Stimulated activated naive B cell treated with anti-CD40 and anti-IgM and Interleukin-4, amounts not matched to agents 10 μg/mL and 1 μg/mL and 100 μg/mL, for 72 hours (primary cell): ENCODE measurements around the gene FRY.
A peak's percentile ranks its signal among the peaks of the same experiment; 100 is the strongest.

ENCODE experiments used
- ATAC-seq, 2 donors: fragments of 150-1000 bp; cut with Tn5 transposase; replicated peaks; 2 replicates each; pipeline ENCODE4 v1.10.0; 2021; ENCODE audit warnings: moderate library complexity in 1 of 2
- DNase-seq: peaks from one replicate; pipeline ENCODE4 v3.0.0; 2021
- H3K27ac Mint-ChIP-seq: one replicate; pipeline ENCODE4 v1.8.0; 2022; ENCODE audit warnings: mild to moderate bottlenecking, mixed read lengths
- H3K27me3 Mint-ChIP-seq, 2 donors: one replicate each; pipeline ENCODE4 v1.8.0; 2022; ENCODE audit warnings: mixed read lengths in 2 of 2
- H3K36me3 Mint-ChIP-seq, 2 donors: one replicate each; pipeline ENCODE4 v1.8.0; 2022; ENCODE audit warnings: mixed read lengths in 2 of 2, mild to moderate bottlenecking in 1 of 2
- H3K4me1 Mint-ChIP-seq, 2 donors: one replicate each; pipeline ENCODE4 v1.8.0; 2022; ENCODE audit warnings: mixed read lengths in 2 of 2, mild to moderate bottlenecking in 1 of 2
- H3K4me3 Mint-ChIP-seq, 2 donors: one replicate each; pipeline ENCODE4 v1.8.0; 2022; ENCODE audit warnings: mild to moderate bottlenecking in 2 of 2, mixed read lengths in 2 of 2, moderate library complexity in 1 of 2
- H3K9me3 Mint-ChIP-seq, 2 donors: one replicate each; pipeline ENCODE4 v1.8.0; 2022; ENCODE audit warnings: mixed read lengths in 2 of 2, mild to moderate bottlenecking in 1 of 2

The FRY gene

DNA sequence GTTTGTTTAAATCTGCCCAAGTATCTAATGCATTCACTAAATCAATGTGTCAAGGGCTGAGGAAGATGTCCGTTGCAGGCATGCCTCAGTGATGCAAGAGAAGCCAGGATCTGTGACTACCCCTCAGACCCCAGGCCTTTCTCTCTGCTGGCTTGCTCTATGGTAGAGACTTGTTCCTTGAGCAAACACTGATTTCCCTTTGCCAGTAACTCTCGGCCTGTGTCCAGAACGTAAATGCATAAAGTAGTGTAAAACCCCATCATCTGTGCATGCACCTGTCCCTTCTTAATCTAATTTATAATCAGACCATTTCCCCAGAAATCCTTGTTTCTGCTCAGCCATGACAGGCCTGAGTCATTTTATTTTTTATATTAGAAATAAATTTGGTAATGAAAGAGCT, 28.7 kb upstream of the FRY start:
- no peaks in the 10 kb centered on the region for H3K36me3 Mint-ChIP-seq
- no peak overlapping the region for H3K4me3 Mint-ChIP-seq
- H3K27me3 Mint-ChIP-seq = no peaks in the 10 kb centered on the region
- DNase-seq = no peak
- H3K9me3 Mint-ChIP-seq = no peaks in the 10 kb centered on the region
- no peak for ATAC-seq
- no peaks in the 10 kb centered on the region for H3K4me1 Mint-ChIP-seq
- no peak overlapping the region for H3K27ac Mint-ChIP-seq

DNA sequence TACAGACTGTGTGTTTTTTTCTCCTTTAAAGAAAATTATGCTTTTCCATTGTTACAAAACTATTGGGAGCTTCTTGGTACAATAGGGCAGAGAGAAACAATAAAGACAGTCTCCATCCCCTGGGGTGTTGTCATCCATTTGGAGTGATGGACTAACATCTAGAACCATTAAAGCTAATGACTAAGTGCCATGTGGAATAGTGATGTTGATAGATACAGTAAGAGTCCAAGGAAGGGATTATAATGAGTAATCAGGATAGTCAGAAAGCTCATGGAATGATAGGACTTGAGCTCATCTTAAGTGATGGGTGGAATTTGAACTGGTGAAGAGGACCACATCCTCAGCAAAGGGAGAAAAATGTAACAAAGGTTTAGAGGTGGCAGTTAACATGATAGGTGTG, 24.1 kb upstream of the FRY start:
- H3K27ac Mint-ChIP-seq = no peak overlapping the region
- H3K4me3 Mint-ChIP-seq = no peak overlapping the region
- no peaks in the 10 kb centered on the region for H3K4me1 Mint-ChIP-seq
- DNase-seq (no peak), ATAC-seq (no peak)
- H3K36me3 Mint-ChIP-seq = no peaks in the 10 kb centered on the region
- H3K9me3 Mint-ChIP-seq = no peaks in the 10 kb centered on the region
- H3K27me3 Mint-ChIP-seq = no peaks in the 10 kb centered on the region

DNA sequence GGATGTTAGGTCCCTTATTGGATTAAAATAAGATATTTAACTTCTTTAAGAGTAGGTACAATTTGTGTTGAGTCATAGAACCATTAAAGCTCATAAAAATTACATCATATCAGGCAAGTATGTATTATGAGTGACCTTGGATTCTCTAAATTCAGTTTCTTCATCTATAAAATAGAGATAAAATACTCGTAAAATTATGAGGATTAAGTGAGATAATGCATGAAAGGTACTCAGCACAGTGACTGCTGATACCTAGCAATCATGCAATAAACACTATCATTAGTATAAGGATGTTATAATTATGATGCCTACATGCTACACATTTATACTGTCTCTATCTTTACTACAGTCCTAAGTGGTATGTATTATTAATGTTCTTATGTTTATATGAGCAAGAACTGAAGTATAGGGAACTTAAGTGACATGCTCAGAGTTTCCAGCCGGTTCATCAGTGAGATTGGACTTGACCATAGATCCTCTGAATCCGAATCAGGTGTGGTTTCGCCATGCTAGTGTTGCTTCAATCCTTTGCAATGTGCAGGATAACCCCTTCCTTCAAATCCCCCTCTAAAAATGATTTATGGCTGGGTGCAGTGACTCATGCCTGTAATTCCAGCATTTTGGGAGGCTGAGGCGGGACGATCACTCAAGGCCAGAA, 22.9 kb upstream of the FRY start:
- H3K4me3 Mint-ChIP-seq = no peak overlapping the region
- H3K36me3 Mint-ChIP-seq = no peaks in the 10 kb centered on the region
- H3K27me3 Mint-ChIP-seq = no peaks in the 10 kb centered on the region
- DNase-seq = no peak
- no peak for ATAC-seq
- no peaks in the 10 kb centered on the region for H3K9me3 Mint-ChIP-seq
- no peak overlapping the region for H3K27ac Mint-ChIP-seq
- no peaks in the 10 kb centered on the region for H3K4me1 Mint-ChIP-seq

DNA sequence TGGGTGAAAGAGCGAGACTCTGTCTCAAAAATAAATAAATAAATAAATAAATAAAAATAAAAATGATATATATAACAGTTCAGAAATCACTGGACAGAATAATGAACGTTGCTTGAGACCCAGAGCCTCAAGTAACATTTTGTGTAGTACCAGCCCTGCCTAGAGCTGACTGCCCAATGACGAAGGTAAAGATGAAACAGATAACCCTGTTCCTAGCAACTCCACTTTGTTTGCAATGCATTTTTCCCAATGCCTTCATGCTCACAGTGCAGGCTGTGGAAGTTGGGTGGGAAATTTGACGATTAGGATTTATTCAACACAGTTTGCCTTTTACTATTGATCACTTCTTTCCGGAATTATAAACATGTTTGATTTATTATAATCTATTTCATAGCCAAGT, 22.2 kb upstream of the FRY start:
- ATAC-seq = no peak
- no peaks in the 10 kb centered on the region for H3K4me1 Mint-ChIP-seq
- H3K4me3 Mint-ChIP-seq = no peak overlapping the region
- H3K9me3 Mint-ChIP-seq = no peaks in the 10 kb centered on the region
- no peak overlapping the region for H3K27ac Mint-ChIP-seq
- no peaks in the 10 kb centered on the region for H3K27me3 Mint-ChIP-seq
- no peak for DNase-seq
- H3K36me3 Mint-ChIP-seq = no peaks in the 10 kb centered on the region

DNA sequence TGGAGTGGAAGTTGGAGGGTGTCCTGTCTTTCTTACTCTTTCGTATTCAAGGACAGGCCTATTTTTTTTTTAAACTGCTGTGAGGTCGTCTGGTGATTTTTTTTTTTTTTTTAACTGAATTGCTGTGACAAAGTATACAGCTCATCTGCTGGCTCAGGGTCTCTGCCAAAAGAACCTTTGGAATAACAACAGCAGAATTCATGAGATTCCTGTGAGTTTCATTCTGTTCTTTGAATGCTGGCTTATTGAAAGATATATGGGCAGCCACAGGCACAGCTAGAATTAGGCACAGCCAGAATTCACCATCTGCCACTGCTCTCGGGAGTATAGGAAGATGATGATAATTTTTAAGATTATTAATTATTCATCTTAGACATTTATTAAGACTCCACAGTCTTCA, 21.4 kb upstream of the FRY start:
- Mint-ChIP-seq H3K27me3 (no peaks in the 10 kb centered on the region), H3K9me3 (no peaks in the 10 kb centered on the region), H3K36me3 (no peaks in the 10 kb centered on the region), H3K4me1 (no peaks in the 10 kb centered on the region), H3K4me3 (no peak overlapping the region), H3K27ac (no peak overlapping the region)
- ATAC-seq (no peak), DNase-seq (no peak)

DNA sequence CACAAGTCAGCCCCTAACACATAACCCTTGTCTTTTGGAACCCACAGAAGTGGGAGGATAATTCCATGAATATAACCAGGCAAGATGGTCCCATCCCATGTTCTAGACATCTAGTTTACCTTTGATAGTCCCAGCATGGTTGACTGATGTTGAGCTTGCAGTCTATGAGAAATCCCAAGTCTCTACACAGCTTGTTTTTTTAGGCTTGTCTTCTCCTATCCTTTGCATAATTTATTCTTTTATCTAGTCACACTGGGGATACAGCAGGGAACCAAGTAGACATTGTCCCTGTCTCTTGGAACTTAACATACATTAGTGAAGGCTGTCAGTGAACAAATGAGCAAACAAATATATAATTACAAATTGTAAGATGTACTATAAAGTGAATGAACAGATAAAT, 19.6 kb upstream of the FRY start:
- H3K4me3 Mint-ChIP-seq = no peak overlapping the region
- no peak overlapping the region for H3K27ac Mint-ChIP-seq
- no peaks in the 10 kb centered on the region for H3K27me3 Mint-ChIP-seq
- no peaks in the 10 kb centered on the region for H3K36me3 Mint-ChIP-seq
- H3K4me1 Mint-ChIP-seq = no peaks in the 10 kb centered on the region
- no peak for ATAC-seq
- H3K9me3 Mint-ChIP-seq = no peaks in the 10 kb centered on the region
- DNase-seq = no peak

DNA sequence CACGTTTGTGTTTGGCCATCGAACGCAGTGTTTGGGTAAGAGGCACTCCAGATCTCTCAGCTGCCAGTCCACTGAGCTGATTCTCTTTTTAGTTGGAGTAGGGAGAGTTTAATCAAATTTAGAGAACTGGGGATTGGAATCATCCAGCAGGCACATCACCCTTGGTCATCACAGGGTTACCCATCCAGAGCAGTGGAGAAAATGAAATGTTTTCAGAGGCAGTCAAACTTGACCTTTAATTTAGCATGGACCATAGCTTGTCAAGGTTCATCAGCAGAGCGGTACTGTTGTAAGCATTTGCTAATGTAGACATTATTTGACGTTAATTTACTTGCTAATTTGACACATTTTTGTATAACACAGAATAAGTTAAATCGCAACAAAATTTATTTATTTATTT, 18.4 kb upstream of the FRY start:
- ATAC-seq = no peak
- Mint-ChIP-seq H3K4me1 (no peaks in the 10 kb centered on the region), H3K27me3 (no peaks in the 10 kb centered on the region), H3K36me3 (no peaks in the 10 kb centered on the region), H3K4me3 (no peak overlapping the region), H3K27ac (no peak overlapping the region), H3K9me3 (no peaks in the 10 kb centered on the region)
- DNase-seq = no peak

DNA sequence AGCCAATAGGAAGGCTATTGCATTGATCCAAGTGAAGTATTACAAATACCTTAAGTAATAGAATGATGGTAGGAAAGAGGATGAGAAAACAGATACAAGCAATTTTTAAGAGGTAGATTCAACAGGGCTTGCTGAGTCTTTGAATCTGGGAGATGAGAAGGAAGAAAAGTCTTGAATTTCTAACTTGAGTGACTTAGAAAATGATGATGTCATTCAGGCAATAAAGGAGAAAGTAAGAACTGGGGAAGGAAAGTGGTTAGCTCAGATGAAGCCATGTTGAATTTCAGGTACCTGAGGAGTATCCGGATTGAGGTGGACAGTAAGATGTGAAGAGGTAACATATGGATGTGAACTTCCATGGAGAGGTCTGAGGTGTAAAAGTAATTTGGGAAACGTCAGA, 15.5 kb upstream of the FRY start:
- no peak for ATAC-seq
- no peak overlapping the region for H3K27ac Mint-ChIP-seq
- H3K4me1 Mint-ChIP-seq = no peaks in the 10 kb centered on the region
- no peaks in the 10 kb centered on the region for H3K36me3 Mint-ChIP-seq
- no peak for DNase-seq
- H3K9me3 Mint-ChIP-seq = no peaks in the 10 kb centered on the region
- no peak overlapping the region for H3K4me3 Mint-ChIP-seq
- H3K27me3 Mint-ChIP-seq = no peaks in the 10 kb centered on the region

DNA sequence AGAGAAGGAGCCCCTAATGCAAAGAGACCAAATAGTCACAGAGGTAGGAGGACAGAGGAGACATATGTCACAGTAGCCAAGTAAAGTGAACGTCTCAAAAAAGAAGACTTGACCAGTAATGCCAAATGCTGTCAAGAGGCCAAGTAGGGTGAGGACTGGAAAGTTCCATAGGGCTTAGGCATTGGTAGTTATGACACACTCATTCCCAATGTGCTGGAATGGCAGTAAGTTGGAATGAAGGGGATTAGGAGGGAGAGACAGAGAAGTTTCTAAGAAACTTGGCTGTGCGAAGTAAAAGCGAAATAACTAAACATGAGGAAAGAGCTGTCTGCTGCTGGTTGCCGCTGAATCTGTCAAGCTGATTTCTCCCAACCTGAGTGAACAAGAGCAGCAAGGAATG, 14.9 kb upstream of the FRY start:
- Mint-ChIP-seq H3K4me3 (no peak overlapping the region), H3K9me3 (no peaks in the 10 kb centered on the region), H3K4me1 (no peaks in the 10 kb centered on the region), H3K36me3 (no peaks in the 10 kb centered on the region), H3K27me3 (no peaks in the 10 kb centered on the region), H3K27ac (no peak overlapping the region)
- ATAC-seq (no peak), DNase-seq (no peak)

DNA sequence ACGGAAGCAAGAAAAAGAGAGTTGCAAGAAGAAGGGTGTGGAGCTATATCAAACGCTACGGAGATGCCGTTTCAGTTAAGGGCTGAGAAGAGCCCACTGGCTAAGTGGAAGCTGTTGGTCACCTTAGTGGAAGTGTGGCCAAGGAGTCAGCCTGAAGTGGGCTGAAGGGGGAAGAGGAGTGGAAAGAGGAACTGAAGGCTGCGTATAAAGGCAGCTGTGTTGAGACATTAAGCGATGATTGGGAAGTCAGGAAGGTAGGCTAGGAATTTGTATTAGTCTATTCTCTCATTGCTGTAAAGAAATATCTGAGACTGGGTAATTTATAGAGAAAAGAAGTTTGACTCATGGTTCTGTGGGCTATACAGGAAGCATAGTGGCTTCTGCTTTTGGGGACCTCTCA, 14.1 kb upstream of the FRY start:
- no peaks in the 10 kb centered on the region for H3K36me3 Mint-ChIP-seq
- no peak overlapping the region for H3K4me3 Mint-ChIP-seq
- H3K27me3 Mint-ChIP-seq = no peaks in the 10 kb centered on the region
- no peaks in the 10 kb centered on the region for H3K9me3 Mint-ChIP-seq
- ATAC-seq (no peak), DNase-seq (no peak)
- no peak overlapping the region for H3K27ac Mint-ChIP-seq
- H3K4me1 Mint-ChIP-seq = no peaks in the 10 kb centered on the region

DNA sequence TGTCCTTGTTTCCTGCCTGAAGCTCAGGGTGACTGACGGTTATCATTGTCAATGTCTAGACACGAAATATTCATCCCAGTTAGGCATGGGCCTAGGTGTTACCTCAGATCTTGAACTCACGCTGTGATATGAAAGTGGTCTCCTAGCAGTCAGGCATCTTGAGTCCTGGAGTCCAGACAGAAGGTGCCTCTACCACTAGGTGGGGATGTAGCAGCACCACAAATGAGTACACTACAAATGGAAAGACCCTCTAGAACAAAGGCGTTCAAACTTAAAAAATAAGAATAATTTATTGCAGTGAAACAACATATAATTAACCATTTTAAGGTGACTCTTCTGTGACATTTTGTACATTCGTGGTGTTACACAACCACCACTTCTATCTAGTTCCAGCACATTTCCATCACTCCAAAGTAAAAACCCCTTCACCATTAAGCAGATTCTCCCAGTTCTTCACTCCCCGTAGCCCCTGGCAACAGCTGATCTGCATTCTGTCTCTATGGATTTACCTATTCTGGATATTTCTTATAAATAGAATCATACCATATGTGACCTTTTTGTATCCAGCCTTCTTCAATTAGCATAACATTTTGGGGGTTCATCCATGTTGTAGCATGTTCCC, 11.9 kb upstream of the FRY start:
- H3K36me3 Mint-ChIP-seq = no peaks in the 10 kb centered on the region
- H3K27ac Mint-ChIP-seq = no peak overlapping the region
- peak; percentile 86 to 94 for ATAC-seq
- H3K4me1 Mint-ChIP-seq = no peaks in the 10 kb centered on the region
- H3K9me3 Mint-ChIP-seq = no peaks in the 10 kb centered on the region
- DNase-seq = peak; percentile 26
- H3K27me3 Mint-ChIP-seq = no peaks in the 10 kb centered on the region
- H3K4me3 Mint-ChIP-seq = no peak overlapping the region

DNA sequence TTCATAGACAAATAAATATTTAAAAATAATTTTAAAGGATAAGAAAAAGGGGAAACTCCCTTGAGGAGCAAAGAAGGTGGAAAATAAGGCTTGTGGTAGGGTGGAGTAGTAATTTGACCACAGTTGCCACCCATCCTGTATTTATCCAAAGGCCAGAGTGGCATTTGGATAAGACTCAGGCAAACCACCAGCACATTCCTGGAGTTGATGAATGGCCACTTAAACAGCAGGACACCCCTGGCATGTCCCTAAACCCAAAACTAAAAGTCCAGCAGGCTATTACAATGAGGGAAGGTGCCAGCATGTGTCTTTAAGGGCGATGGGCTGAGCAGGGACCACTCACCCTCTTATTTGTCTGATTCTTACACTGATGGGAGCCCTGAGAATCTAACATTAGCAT, 9.8 kb upstream of the FRY start:
- Mint-ChIP-seq H3K4me1 (no peaks in the 10 kb centered on the region), H3K36me3 (no peaks in the 10 kb centered on the region), H3K9me3 (no peaks in the 10 kb centered on the region), H3K27me3 (no peaks in the 10 kb centered on the region), H3K4me3 (no peak overlapping the region), H3K27ac (no peak overlapping the region)
- ATAC-seq = no peak
- no peak for DNase-seq

DNA sequence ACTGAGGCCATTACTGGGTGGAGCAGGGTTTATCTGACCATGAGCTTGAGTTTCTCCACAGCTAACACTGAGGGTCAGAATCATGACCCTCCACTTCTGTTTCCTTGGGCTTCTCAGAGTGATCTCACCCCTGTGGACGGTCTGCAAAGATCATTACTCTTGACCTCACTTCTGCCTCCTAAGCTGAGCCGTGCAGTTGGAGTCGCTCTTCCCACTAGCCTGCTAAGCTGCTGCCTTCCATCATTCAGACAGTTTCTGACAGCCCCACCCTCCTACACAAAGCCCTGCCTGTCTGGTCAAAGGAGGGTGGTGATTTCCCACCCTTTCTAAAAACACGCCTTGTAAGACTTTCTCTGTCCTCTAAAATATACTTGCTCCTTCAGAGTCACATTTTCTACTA, 9.3 kb upstream of the FRY start:
- Mint-ChIP-seq H3K9me3 (no peaks in the 10 kb centered on the region), H3K4me1 (no peaks in the 10 kb centered on the region), H3K4me3 (no peak overlapping the region), H3K27ac (no peak overlapping the region), H3K27me3 (no peaks in the 10 kb centered on the region), H3K36me3 (no peaks in the 10 kb centered on the region)
- DNase-seq (no peak), ATAC-seq (no peak)

DNA sequence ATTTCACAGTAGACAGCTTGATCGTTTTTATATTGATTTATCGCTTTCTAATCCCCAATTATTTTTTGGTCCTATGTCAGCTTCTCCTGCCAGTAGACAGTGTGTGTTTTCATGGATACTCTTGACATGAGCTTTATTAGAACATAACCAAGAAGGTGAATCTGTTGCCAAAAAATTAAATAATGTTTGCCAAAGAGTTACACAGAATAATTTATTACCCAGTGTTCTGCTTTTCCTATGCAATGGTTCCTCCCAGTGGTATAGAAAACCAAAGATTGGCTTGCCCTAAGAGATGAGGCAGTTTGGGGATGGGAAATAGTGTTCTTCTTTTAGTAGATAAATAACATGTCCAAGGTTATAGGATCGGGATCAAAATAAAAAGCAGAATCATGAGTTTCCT, 8.5 kb upstream of the FRY start:
- no peak for DNase-seq
- Mint-ChIP-seq H3K27ac (no peak overlapping the region), H3K27me3 (no peaks in the 10 kb centered on the region), H3K4me1 (no peaks in the 10 kb centered on the region), H3K4me3 (no peak overlapping the region), H3K9me3 (no peaks in the 10 kb centered on the region), H3K36me3 (no peaks in the 10 kb centered on the region)
- no peak for ATAC-seq

DNA sequence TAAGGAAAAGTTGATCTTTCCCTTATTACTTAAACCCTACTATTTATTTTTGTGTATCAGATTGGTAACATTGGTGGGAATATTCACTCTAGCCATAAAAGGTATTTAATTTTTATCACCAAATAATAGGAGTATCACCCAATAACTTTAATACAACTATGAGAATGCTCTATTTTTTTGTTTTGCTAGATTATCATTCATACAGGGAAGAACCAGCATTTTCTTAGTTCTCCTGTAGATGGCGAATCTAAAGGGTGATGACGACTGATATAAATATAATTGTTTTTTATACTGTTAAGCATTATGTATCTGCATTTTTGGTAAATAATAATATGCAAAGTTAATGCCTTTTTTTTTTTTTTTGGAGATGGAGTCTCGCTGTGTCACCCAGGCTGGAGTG, 7.9 kb upstream of the FRY start:
- no peak overlapping the region for H3K27ac Mint-ChIP-seq
- DNase-seq = no peak
- no peaks in the 10 kb centered on the region for H3K27me3 Mint-ChIP-seq
- no peaks in the 10 kb centered on the region for H3K9me3 Mint-ChIP-seq
- H3K4me1 Mint-ChIP-seq = no peaks in the 10 kb centered on the region
- ATAC-seq = no peak
- H3K4me3 Mint-ChIP-seq = no peak overlapping the region
- H3K36me3 Mint-ChIP-seq = no peaks in the 10 kb centered on the region

DNA sequence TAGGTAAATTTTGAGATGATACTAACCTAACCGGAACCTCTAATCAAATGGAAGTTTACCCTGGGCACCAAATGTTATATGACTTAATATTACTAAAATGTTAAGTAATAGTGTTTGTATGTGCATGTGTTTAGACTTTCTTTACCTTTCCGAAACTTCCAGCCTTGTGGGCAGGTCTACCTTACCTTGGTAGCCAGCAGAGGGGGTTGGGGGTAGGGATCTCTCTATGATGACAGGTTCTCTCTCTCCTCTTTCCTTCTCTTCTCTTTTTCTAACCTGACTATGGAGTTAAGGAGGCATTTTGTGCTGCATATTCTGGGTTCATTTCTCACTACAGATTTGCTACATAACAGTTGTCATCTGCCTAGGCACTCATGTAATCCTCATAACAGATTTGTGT, 6.8 kb upstream of the FRY start:
- H3K27me3 Mint-ChIP-seq = no peaks in the 10 kb centered on the region
- no peak overlapping the region for H3K27ac Mint-ChIP-seq
- H3K4me3 Mint-ChIP-seq = no peak overlapping the region
- H3K36me3 Mint-ChIP-seq = no peaks in the 10 kb centered on the region
- no peaks in the 10 kb centered on the region for H3K9me3 Mint-ChIP-seq
- DNase-seq (no peak), ATAC-seq (no peak)
- H3K4me1 Mint-ChIP-seq = no peaks in the 10 kb centered on the region
